Smooth muscle cell (in vitro differentiated cells): Measurements from ENCODE around the gene HYCC1. TPM values are rescaled to one million over a fixed set of nuclear protein-coding genes. Genes with fewer than 3 reads are reported as not detected.

Experiments
- DNase-seq: peaks from one replicate; lab custom pipeline; 2025; ENCODE audit not compliant: unreplicated experiment; lab: John Stamatoyannopoulos, UW
- H2AFZ ChIP-seq: fragments of 200-600 bp; sonication (generic); 2 replicates; pipeline ENCODE4 v1.6.0; 2016; ENCODE audit warnings: antibody characterized with exemption, low read depth, mild to moderate bottlenecking
- H3F3A ChIP-seq: fragments of 200-600 bp; sonication (generic); 2 replicates; pipeline ENCODE4 v1.6.0; 2017; ENCODE audit warnings: antibody characterized with exemption, low read depth
- H3K27ac ChIP-seq: fragments of 200-600 bp; sonication (generic); 2 replicates; pipeline ENCODE4 v1.5.1; 2016; ENCODE audit warnings: low read depth, mild to moderate bottlenecking
- H3K27me3 ChIP-seq: fragments of 200-600 bp; sonication (generic); 2 replicates; pipeline ENCODE4 v1.6.1; 2016; ENCODE audit warnings: low read depth, mild to moderate bottlenecking
- H3K36me3 ChIP-seq: fragments of 200-600 bp; sonication (generic); 2 replicates; pipeline ENCODE4 v1.5.1; 2016; ENCODE audit warnings: low read depth
- H3K4me1 ChIP-seq: fragments of 200-600 bp; sonication (generic); 2 replicates; pipeline ENCODE4 v1.5.1; 2016; ENCODE audit warnings: low read depth
- H3K4me2 ChIP-seq: fragments of 200-600 bp; sonication (generic); 2 replicates; pipeline ENCODE4 v1.6.0; 2016; ENCODE audit warnings: mild to moderate bottlenecking
- H3K4me3 ChIP-seq: fragments of 200-600 bp; sonication (generic); 2 replicates; pipeline ENCODE4 v1.5.1; 2016; ENCODE audit warnings: mild to moderate bottlenecking
- H3K79me2 ChIP-seq: fragments of 200-600 bp; sonication (generic); 2 replicates; pipeline ENCODE4 v1.6.0; 2016; ENCODE audit warnings: low read depth, mild to moderate bottlenecking
- H3K9ac ChIP-seq: fragments of 200-600 bp; sonication (generic); 2 replicates; pipeline ENCODE4 v1.6.0; 2016; ENCODE audit warnings: low read depth
- H3K9me3 ChIP-seq: fragments of 200-600 bp; sonication (generic); replicated peaks from 2 replicates; pipeline ENCODE4 v1.5.1; 2016; ENCODE audit warnings: low read depth
- H4K20me1 ChIP-seq: fragments of 200-600 bp; sonication (generic); 2 replicates; pipeline ENCODE4 v1.6.0; 2016; ENCODE audit warnings: low read depth
- WGBS: methylation state at CpG from one replicate; pipeline ENCODE4 v1.1.7; 2016; ENCODE audit warnings: low lambda C conversion rate; 5-methylcytosine and 5-hydroxymethylcytosine counted together
- polyA plus RNA-seq: library from polyadenylated mRNA; unstranded; fragments of >200 nt; fragmentation: Nextera tagmentation; extraction: Ambion mirVana; gene quantifications from 2 replicates; pipeline ENCODE4 v1.2.1, GENCODE V29; 2016
- total RNA-seq: library from RNA; depleted of rRNA; stranded (reverse); fragments of >200 nt; gene quantifications from 2 replicates; pipeline ENCODE4 v1.2.3, GENCODE V29; 2014
- TF ChIP-seq, protein P1 (sequence below): fragments of 200-600 bp; sonication (generic); IDR thresholded peaks from 2 replicates; pipeline ENCODE4 v1.5.1; 2017; ENCODE audit warnings: borderline replicate concordance, mild to moderate bottlenecking, antibody characterized with exemption; ENCODE audit not compliant: insufficient read depth, poor library complexity, severe bottlenecking

The HYCC1 gene
- total RNA-seq, result 66.1 and 113 TPM in 2 replicates
- 16.5 and 16.7 TPM in 2 replicates for polyA plus RNA-seq

DNA sequence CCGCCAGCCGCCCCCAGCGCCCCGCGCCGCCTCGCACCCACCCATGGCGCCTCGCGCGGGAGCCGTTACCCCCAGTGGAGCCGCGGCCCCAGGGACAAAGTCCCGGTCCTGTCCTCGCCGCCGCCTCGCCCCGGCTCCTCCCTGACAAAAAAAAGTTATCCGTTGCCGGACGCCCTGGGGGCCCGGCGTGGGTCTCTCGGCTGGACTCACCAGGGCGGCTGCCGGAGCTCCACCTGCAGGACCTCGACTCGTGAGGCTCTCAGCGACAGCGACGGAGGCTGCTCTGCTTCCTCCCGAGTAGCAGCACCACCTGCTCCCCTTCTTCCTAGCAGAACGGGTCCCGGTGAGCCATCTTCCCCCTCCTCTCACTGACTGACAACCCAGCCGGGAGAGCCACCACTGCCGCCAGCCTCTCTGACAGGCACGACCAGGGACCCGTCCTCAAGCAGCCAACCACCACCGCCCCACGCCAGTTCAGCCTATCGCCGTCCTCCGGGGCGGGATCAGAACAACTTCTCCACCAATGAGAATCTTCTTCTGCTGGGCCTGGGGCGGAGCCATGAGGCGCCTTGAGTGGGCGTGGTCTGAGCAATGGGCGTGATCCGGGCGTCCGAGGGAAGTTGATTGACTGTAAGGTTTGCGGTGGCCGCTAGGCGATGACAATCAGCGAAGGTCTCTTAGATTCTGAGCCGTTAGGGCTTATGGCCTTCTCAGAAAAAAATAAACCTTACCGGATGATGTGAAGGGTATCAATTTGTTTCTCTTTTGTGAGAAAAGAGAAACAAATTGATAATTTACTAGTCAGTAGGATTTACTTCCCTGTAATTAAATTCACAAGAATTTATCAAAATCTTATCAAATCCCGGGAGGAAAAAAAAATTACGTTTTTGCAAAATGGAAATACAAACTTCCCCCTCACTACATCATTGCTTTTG lies at the start of gene HYCC1:
TSS of gene HYCC1 (minus strand) at position 416 of the 935 bp plus-strand sequence. CDS start 23,019 bp downstream, outside the sequence.
- Histone ChIP-seq H2AFZ (peak within 1 kb of the TSS; percentile 91), H3K9ac (peak within 1 kb of the TSS; percentile 53), H3K4me3 (peak within 1 kb of the TSS; percentile 91), H3K27ac (peak within 1 kb of the TSS; percentile 34), H4K20me1 (peaks cover 41% of the 10 kb centered on the region), H3K4me1 (peaks cover 16% of the 10 kb centered on the region), H3K36me3 (no peaks in the 10 kb centered on the region), H3K27me3 (no peaks in the 10 kb centered on the region), H3K9me3 (no peaks in the 10 kb centered on the region), H3F3A (no peaks in the 10 kb centered on the region), H3K4me2 (peak within 1 kb of the TSS; percentile 97), H3K79me2 (peaks cover 42% of the 10 kb centered on the region)
- 4% methylated on average over 46 of the region's 61 CpGs for WGBS
- TF ChIP-seq, protein P1, sequence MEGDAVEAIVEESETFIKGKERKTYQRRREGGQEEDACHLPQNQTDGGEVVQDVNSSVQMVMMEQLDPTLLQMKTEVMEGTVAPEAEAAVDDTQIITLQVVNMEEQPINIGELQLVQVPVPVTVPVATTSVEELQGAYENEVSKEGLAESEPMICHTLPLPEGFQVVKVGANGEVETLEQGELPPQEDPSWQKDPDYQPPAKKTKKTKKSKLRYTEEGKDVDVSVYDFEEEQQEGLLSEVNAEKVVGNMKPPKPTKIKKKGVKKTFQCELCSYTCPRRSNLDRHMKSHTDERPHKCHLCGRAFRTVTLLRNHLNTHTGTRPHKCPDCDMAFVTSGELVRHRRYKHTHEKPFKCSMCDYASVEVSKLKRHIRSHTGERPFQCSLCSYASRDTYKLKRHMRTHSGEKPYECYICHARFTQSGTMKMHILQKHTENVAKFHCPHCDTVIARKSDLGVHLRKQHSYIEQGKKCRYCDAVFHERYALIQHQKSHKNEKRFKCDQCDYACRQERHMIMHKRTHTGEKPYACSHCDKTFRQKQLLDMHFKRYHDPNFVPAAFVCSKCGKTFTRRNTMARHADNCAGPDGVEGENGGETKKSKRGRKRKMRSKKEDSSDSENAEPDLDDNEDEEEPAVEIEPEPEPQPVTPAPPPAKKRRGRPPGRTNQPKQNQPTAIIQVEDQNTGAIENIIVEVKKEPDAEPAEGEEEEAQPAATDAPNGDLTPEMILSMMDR, result peak; percentile 43
- peak; percentile 94 for DNase-seq

DNA sequence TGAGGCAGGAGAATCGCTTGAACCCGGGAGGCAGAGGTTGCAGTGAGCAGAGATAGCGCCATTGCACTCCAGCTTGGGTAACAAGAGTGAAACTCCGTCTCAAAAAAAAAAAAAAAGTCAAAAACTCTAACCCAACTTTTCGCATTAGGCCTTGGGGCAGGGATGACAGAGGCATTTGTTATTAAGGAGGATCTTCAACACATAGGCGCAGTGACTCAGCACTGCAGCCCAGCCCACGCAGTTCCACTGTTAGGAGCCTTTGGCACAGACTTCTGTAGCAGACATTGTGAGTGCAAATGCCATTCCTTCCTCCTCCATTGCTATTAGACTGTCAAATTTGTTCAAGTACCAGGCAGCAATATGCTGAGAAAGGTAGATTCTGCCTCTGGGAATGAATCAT lies 48.5 kb upstream of the HYCC1 start:
- H3K27ac ChIP-seq, result peak overlapping the region; percentile 49
- WGBS, result 64% methylated on average over 7 of the region's 7 CpGs
- no peak for DNase-seq
- H4K20me1 ChIP-seq, result no peaks in the 10 kb centered on the region
- no peaks in the 10 kb centered on the region for H3K36me3 ChIP-seq
- no peak overlapping the region for H2AFZ ChIP-seq
- H3K4me2 ChIP-seq, result no peak overlapping the region
- TF ChIP-seq, protein P1, result no peak
- H3K9me3 ChIP-seq, result no peaks in the 10 kb centered on the region
- no peaks in the 10 kb centered on the region for H3K27me3 ChIP-seq
- no peak overlapping the region for H3K4me3 ChIP-seq
- H3K79me2 ChIP-seq, result no peaks in the 10 kb centered on the region
- H3K9ac ChIP-seq, result no peak overlapping the region
- H3K4me1 ChIP-seq, result no peaks in the 10 kb centered on the region
- H3F3A ChIP-seq, result no peaks in the 10 kb centered on the region

DNA sequence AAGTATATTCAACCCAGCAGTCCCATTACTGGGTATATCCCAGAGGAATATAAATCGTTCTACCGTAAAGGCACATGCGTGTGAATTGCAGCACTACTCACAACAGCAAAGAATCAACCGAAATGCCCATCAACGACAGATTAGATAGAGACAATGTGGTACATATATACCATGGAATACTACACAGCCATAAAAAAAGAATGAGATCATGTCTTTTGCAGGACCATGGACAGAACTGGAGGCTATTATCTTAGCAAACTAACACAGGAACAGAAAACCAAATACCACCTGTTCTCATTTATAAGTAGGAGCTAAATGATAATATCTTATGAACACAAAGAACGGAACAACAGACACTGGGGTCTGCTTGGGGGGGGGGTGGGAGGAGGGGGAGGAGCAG lies 47.4 kb upstream of the HYCC1 start:
- no peaks in the 10 kb centered on the region for H3K79me2 ChIP-seq
- DNase-seq, result no peak
- H3K4me2 ChIP-seq, result no peak overlapping the region
- no peak overlapping the region for H3K4me3 ChIP-seq
- no peak overlapping the region for H3K9ac ChIP-seq
- no peaks in the 10 kb centered on the region for H3F3A ChIP-seq
- H3K27me3 ChIP-seq, result no peaks in the 10 kb centered on the region
- H3K36me3 ChIP-seq, result no peaks in the 10 kb centered on the region
- no peak overlapping the region for H2AFZ ChIP-seq
- no peaks in the 10 kb centered on the region for H3K4me1 ChIP-seq
- H4K20me1 ChIP-seq, result no peaks in the 10 kb centered on the region
- no peaks in the 10 kb centered on the region for H3K9me3 ChIP-seq
- no peak overlapping the region for H3K27ac ChIP-seq
- TF ChIP-seq, protein P1, result no peak
- WGBS, result 96% methylated on average over 6 of the region's 6 CpGs
